ENCODE measurements around the gene SEC14L2.
"Not testable (repeated sequence)": the region's sequence is repeated elsewhere in the genome, so short reads cannot be mapped to it uniquely, and the experiment has no call there.

The SEC14L2 gene

GRCh38 chr22:30457981-30458380 lies 61.2 kb downstream of the SEC14L2 start:
- no peaks in the 10 kb centered on the region for H3K4me1 ChIP-seq (ENCODE audit: insufficient read depth, low read length)
- H3K36me3 ChIP-seq (ENCODE audit: insufficient read depth, low read length): no peaks in the 10 kb centered on the region
- H3K9ac ChIP-seq (ENCODE audit: low read depth, low read length): no peak overlapping the region
- no peaks in the 10 kb centered on the region for H3K9me3 ChIP-seq (ENCODE audit: control insufficient read depth, insufficient read depth, low read length)

GRCh38 chr22:30459181-30460052 lies 62.6 kb downstream of the SEC14L2 start:
- Histone ChIP-seq H3K4me1 (ENCODE audit: insufficient read depth, low read length) (no peaks in the 10 kb centered on the region), H3K36me3 (ENCODE audit: insufficient read depth, low read length) (no peaks in the 10 kb centered on the region), H3K9me3 (ENCODE audit: control insufficient read depth, insufficient read depth, low read length) (no peaks in the 10 kb centered on the region), H3K9ac (ENCODE audit: low read depth, low read length) (no peak overlapping the region)

GRCh38 chr22:30460147-30460546 lies 63.3 kb downstream of the SEC14L2 start:
- Histone ChIP-seq H3K4me1 (ENCODE audit: insufficient read depth, low read length) (no peaks in the 10 kb centered on the region), H3K9me3 (ENCODE audit: control insufficient read depth, insufficient read depth, low read length) (no peaks in the 10 kb centered on the region), H3K36me3 (ENCODE audit: insufficient read depth, low read length) (no peaks in the 10 kb centered on the region), H3K9ac (ENCODE audit: low read depth, low read length) (no peak overlapping the region)

GRCh38 chr22:30460555-30460954 lies 63.7 kb downstream of the SEC14L2 start:
- not testable (repeated sequence) for H3K9ac ChIP-seq (ENCODE audit: low read depth, low read length); H3K9me3 ChIP-seq (ENCODE audit: control insufficient read depth, insufficient read depth, low read length); H3K36me3 ChIP-seq (ENCODE audit: insufficient read depth, low read length); H3K4me1 ChIP-seq (ENCODE audit: insufficient read depth, low read length)

GRCh38 chr22:30469165-30469564 lies 72.3 kb downstream of the SEC14L2 start:
- Histone ChIP-seq H3K9me3 (ENCODE audit: control insufficient read depth, insufficient read depth, low read length) (no peaks in the 10 kb centered on the region), H3K9ac (ENCODE audit: low read depth, low read length) (no peak overlapping the region), H3K4me1 (ENCODE audit: insufficient read depth, low read length) (no peaks in the 10 kb centered on the region), H3K36me3 (ENCODE audit: insufficient read depth, low read length) (no peaks in the 10 kb centered on the region)

- H3K9ac ChIP-seq (ENCODE audit: low read depth, low read length): no peak overlapping the region
- no peaks in the 10 kb centered on the region for H3K4me1 ChIP-seq (ENCODE audit: insufficient read depth, low read length)
- no peaks in the 10 kb centered on the region for H3K9me3 ChIP-seq (ENCODE audit: control insufficient read depth, insufficient read depth, low read length)
- H3K36me3 ChIP-seq (ENCODE audit: insufficient read depth, low read length): no peaks in the 10 kb centered on the region
Measured at GRCh38 chr22:30470655-30471054, 73.8 kb downstream of the SEC14L2 start.

- Histone ChIP-seq H3K9ac (ENCODE audit: low read depth, low read length) (no peak within 1 kb of the TSS), H3K4me1 (ENCODE audit: insufficient read depth, low read length) (no peaks in the 10 kb centered on the region), H3K9me3 (ENCODE audit: control insufficient read depth, insufficient read depth, low read length) (no peaks in the 10 kb centered on the region), H3K36me3 (ENCODE audit: insufficient read depth, low read length) (no peaks in the 10 kb centered on the region)
Measured at GRCh38 chr22:30471616-30472318, 74.9 kb downstream of the SEC14L2 start, which contains the start of gene SEC14L3. Gene SEC14L3 (minus strand): TSS chr22:30472017. CDS start chr22:30471958, 59 bp downstream.

- H3K9me3 ChIP-seq (ENCODE audit: control insufficient read depth, insufficient read depth, low read length): no peaks in the 10 kb centered on the region
- H3K9ac ChIP-seq (ENCODE audit: low read depth, low read length): no peak overlapping the region
- no peaks in the 10 kb centered on the region for H3K4me1 ChIP-seq (ENCODE audit: insufficient read depth, low read length)
- no peaks in the 10 kb centered on the region for H3K36me3 ChIP-seq (ENCODE audit: insufficient read depth, low read length)
Measured at GRCh38 chr22:30472994-30473720, 76.3 kb downstream of the SEC14L2 start.

- no peaks in the 10 kb centered on the region for H3K36me3 ChIP-seq (ENCODE audit: insufficient read depth, low read length)
- no peak overlapping the region for H3K9ac ChIP-seq (ENCODE audit: low read depth, low read length)
- no peaks in the 10 kb centered on the region for H3K9me3 ChIP-seq (ENCODE audit: control insufficient read depth, insufficient read depth, low read length)
- no peaks in the 10 kb centered on the region for H3K4me1 ChIP-seq (ENCODE audit: insufficient read depth, low read length)
Measured at GRCh38 chr22:30474121-30474520, 77.3 kb downstream of the SEC14L2 start.
